DND-41 (cell line): Measurements from ENCODE around the gene SLC39A5.
"Not testable (repeated sequence)": the region's sequence is repeated elsewhere in the genome, so short reads cannot be mapped to it uniquely, and the experiment has no call there.

ENCODE experiments used
- ATAC-seq: fragments of 200-7000 bp; cut with Tn5 transposase; 3 replicates; pipeline ENCODE4 v1.9.1; 2021; ENCODE audit warnings: low read depth; ENCODE audit not compliant: insufficient read depth
- DNase-seq: peaks from one replicate; pipeline ENCODE4 v3.0.0-alpha.2; 2020
- H2AFZ ChIP-seq: 2 replicates; pipeline ENCODE4 v1.6.0; 2012; ENCODE audit warnings: low read depth, low read length
- H3K27ac ChIP-seq: 2 replicates; pipeline ENCODE4 v1.5.1; 2012; ENCODE audit warnings: low read length, inconsistent platforms
- H3K27me3 ChIP-seq: fragments of 200-600 bp; sonication (generic); 2 replicates; pipeline ENCODE4 v1.6.0; 2012; ENCODE audit warnings: low read length, mild to moderate bottlenecking, inconsistent platforms; ENCODE audit not compliant: insufficient read depth, poor library complexity
- H3K36me3 ChIP-seq: 2 replicates; pipeline ENCODE4 v1.5.1; 2012; ENCODE audit warnings: low read length, inconsistent platforms; ENCODE audit not compliant: insufficient read depth
- H3K4me1 ChIP-seq: 2 replicates; pipeline ENCODE4 v1.5.1; 2012; ENCODE audit warnings: mild to moderate bottlenecking, low read length; ENCODE audit not compliant: insufficient read depth
- H3K4me2 ChIP-seq: 2 replicates; pipeline ENCODE4 v1.6.0; 2012; ENCODE audit warnings: mild to moderate bottlenecking, moderate library complexity, low read length, inconsistent platforms; ENCODE audit not compliant: insufficient read depth
- H3K4me3 ChIP-seq, 2 experiments: fragments of 200-600 bp in 1 of 2; shearing (Covaris generic) in 1 of 2; 2 replicates each; pipeline ENCODE4 v1.5.1; 2012 to 2016; ENCODE audit warnings: inconsistent platforms in 2 of 2, low read length in 2 of 2, mild to moderate bottlenecking in 2 of 2, low read depth in 1 of 2, moderate library complexity in 1 of 2
- H3K79me2 ChIP-seq: 2 replicates; pipeline ENCODE4 v1.6.0; 2012; ENCODE audit warnings: low read length, inconsistent platforms; ENCODE audit not compliant: insufficient read depth
- H3K9ac ChIP-seq: 2 replicates; pipeline ENCODE4 v1.6.0; 2012; ENCODE audit warnings: low read depth, mild to moderate bottlenecking, inconsistent platforms, low read length, moderate library complexity
- H3K9me3 ChIP-seq: 2 replicates; pipeline ENCODE4 v1.5.1; 2012; ENCODE audit warnings: low read length, moderate library complexity, mild to moderate bottlenecking, inconsistent platforms; ENCODE audit not compliant: insufficient read depth, severe bottlenecking
- H4K20me1 ChIP-seq: 2 replicates; pipeline ENCODE4 v1.6.0; 2012; ENCODE audit warnings: low read length; ENCODE audit not compliant: insufficient read depth
- EZH2 ChIP-seq: IDR thresholded peaks from 3 replicates; pipeline ENCODE4 v1.6.1; 2012; ENCODE audit warnings: borderline replicate concordance, low read depth, mild to moderate bottlenecking, moderate library complexity, low read length, inconsistent platforms; ENCODE audit not compliant: severe bottlenecking
- TF ChIP-seq, protein P1 (sequence below): IDR thresholded peaks from 2 replicates; pipeline ENCODE4 v1.5.1; 2012; ENCODE audit warnings: borderline replicate concordance, low read length, moderate library complexity, mild to moderate bottlenecking; ENCODE audit not compliant: poor library complexity, severe bottlenecking; ENCODE audit errors: extremely low read depth

SLC39A5 gene

DNA sequence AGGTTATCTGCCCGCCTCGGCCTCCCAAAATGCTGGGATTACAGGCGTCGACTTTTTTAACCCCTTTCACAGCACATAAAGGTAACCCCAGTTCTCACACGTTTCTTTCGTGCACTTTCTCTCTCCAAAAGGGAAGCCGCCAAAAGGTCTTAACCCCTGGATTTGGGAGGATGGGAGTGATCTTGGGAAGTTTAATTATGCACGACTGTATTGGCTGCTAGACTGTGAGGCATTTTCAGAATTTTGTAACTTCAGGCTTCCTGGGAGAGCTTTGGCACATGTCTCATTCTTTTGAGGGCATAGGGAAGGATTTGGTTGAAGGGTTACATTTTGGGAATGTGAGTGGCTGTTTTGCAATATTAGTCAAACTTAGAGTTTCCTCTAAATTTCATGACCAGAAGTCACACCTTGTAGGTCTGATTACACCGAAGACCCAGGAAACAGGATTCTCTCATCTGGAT is 39.1 kb upstream of the SLC39A5 start:
- DNase-seq = no peak
- Histone ChIP-seq H3K27me3 (no peaks in the 10 kb centered on the region), H3K9me3 (no peaks in the 10 kb centered on the region), H3K27ac (peak overlapping the region; percentile 95), H3K79me2 (peaks cover 49% of the 10 kb centered on the region), H4K20me1 (peaks cover 13% of the 10 kb centered on the region), H3K4me3 (peak overlapping the region; percentile 94 to 95; a peak in 3 of 4 replicates), H2AFZ (peak overlapping the region; percentile 99), H3K36me3 (peaks cover 22% of the 10 kb centered on the region), H3K4me2 (peak overlapping the region; percentile 93), H3K9ac (peak overlapping the region; percentile 79), H3K4me1 (peaks cover 49% of the 10 kb centered on the region)
- TF ChIP-seq EZH2 = no peak
- TF ChIP-seq, protein P1, sequence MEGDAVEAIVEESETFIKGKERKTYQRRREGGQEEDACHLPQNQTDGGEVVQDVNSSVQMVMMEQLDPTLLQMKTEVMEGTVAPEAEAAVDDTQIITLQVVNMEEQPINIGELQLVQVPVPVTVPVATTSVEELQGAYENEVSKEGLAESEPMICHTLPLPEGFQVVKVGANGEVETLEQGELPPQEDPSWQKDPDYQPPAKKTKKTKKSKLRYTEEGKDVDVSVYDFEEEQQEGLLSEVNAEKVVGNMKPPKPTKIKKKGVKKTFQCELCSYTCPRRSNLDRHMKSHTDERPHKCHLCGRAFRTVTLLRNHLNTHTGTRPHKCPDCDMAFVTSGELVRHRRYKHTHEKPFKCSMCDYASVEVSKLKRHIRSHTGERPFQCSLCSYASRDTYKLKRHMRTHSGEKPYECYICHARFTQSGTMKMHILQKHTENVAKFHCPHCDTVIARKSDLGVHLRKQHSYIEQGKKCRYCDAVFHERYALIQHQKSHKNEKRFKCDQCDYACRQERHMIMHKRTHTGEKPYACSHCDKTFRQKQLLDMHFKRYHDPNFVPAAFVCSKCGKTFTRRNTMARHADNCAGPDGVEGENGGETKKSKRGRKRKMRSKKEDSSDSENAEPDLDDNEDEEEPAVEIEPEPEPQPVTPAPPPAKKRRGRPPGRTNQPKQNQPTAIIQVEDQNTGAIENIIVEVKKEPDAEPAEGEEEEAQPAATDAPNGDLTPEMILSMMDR = no peak
- no peak for ATAC-seq

DNA sequence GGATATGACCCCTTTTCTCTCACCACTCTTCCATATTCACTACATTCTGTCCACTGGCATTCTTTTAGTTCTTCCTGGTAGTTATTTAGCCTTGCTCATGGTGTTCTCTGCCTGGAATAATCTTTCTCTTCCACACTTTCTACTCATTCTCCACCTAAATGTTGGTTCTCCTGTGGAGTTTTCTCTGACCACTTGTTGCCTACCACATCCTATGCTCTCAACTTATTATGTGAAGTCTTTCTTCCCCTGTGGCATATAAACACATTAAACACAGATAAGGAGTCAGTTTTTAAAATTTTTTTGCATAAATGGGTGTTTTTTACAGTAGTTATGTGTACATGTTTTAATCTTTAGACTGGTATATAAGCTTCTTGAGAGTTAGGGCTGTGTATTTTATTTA is 37.3 kb upstream of the SLC39A5 start:
- Histone ChIP-seq H3K4me3 (no peak overlapping the region), H3K27ac (no peak overlapping the region), H3K4me2 (no peak overlapping the region), H3K9ac (no peak overlapping the region), H3K79me2 (peaks cover 33% of the 10 kb centered on the region), H3K36me3 (peaks cover 5% of the 10 kb centered on the region; the same call in 1 of the 2 replicates), H4K20me1 (peaks cover 9% of the 10 kb centered on the region), H3K27me3 (no peaks in the 10 kb centered on the region), H2AFZ (peak overlapping the region; percentile 44), H3K4me1 (peaks cover 37% of the 10 kb centered on the region), H3K9me3 (no peaks in the 10 kb centered on the region)
- TF ChIP-seq EZH2 = no peak
- TF ChIP-seq, protein P1 = no peak
- no peak for DNase-seq
- ATAC-seq = no peak

DNA sequence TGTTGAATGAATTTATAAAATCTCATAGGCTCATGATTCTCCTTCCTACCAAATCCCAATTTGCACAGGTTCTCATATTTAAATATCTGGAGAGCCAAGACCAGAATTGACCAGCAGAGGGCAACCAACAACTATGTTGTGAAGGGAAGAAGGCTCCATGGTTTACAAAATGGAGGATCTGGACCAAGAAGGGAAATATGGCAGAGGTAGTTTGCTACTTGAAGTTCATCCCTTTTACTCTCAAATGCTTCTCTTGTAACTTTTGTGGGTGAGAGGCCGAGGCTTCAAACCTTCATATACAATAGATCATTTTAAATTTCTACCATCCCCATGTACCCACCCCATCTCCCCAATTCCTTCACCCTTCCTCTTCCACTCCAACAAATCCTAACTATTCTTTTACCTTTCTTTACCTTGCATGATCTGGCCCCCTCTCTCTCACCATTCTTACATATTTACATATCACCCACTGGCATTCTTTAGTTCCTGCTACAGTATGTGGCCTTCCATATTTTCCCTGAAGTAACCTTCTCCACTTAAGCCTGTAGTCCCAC is 36.7 kb upstream of the SLC39A5 start:
- no peak for TF ChIP-seq EZH2
- TF ChIP-seq, protein P1 = peak; percentile 92
- H3K4me3 ChIP-seq = no peak overlapping the region
- DNase-seq (peak; percentile 83), ATAC-seq (peak; percentile 22; the same call in 1 of the 3 replicates)
- H3K79me2 ChIP-seq = peaks cover 28% of the 10 kb centered on the region
- peaks cover 3% of the 10 kb centered on the region for H4K20me1 ChIP-seq
- H3K27ac ChIP-seq = peak overlapping the region; percentile 15
- peak overlapping the region; percentile 35; the same call in 1 of the 2 replicates for H3K4me2 ChIP-seq
- H3K27me3 ChIP-seq = no peaks in the 10 kb centered on the region
- peaks cover under 1% of the 10 kb centered on the region; the same call in 1 of the 2 replicates for H3K36me3 ChIP-seq
- H3K9ac ChIP-seq = no peak overlapping the region
- peaks cover 32% of the 10 kb centered on the region for H3K4me1 ChIP-seq
- no peaks in the 10 kb centered on the region for H3K9me3 ChIP-seq
- H2AFZ ChIP-seq = peak overlapping the region; percentile 84

DNA sequence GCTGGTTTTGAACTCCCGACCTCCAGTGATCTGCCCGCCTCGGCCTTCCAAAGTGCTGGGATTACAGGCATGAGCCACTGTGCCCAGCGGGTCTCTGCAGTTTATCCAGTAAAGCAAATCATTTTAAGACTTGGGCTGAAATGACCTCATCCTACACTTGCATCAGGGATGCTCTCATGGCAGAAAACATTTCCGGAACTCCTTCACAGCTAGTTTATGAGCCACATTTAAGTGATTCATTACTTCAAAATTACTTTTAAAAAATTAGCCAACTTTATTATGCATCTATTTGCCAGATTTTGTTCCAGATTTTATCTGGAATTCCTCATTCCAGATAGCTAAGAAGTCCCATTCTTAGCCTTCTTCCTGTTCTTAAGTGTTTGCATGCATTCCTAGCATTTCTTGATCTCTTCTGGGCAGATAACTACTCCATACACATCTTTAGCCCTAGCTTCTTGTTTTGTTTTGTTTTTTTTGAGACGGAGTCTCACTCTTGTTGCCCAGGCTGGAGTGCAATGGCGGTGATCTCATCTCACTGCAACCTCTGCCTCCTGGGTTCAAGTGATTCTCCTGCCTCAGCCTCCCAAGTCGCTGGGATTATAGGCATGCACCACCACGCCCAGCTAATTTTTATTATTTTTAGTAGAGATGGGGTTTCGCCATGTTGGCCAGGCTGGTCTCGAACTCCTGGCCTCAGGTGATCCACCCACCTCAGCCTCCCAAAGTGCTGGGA is 32.9 kb upstream of the SLC39A5 start:
- H3K36me3 ChIP-seq, DNase-seq, H3K4me2 ChIP-seq, H2AFZ ChIP-seq, ATAC-seq, H3K4me1 ChIP-seq, H3K79me2 ChIP-seq, H4K20me1 ChIP-seq, H3K4me3 ChIP-seq, H3K27me3 ChIP-seq, H3K9me3 ChIP-seq, H3K9ac ChIP-seq, H3K27ac ChIP-seq: not testable (repeated sequence)
